DOHH2 (cell line): ENCODE results near the gene MSMB.

Experiments
- H3F3A ChIP-seq: fragments of 200-600 bp; sonication (generic), shearing (Covaris generic); 2 replicates; pipeline ENCODE4 v1.6.0; 2016; ENCODE audit warnings: antibody characterized with exemption, mild to moderate bottlenecking; ENCODE audit not compliant: control insufficient read depth, insufficient read depth
- H3K27ac ChIP-seq: fragments of 200-600 bp; sonication (generic); 2 replicates; pipeline ENCODE4 v1.5.1; 2014; ENCODE audit warnings: low read depth, mild to moderate bottlenecking, low read length, moderate library complexity
- H3K27me3 ChIP-seq: fragments of 200-600 bp; sonication (generic); 2 replicates; pipeline ENCODE4 v1.6.1; 2014; ENCODE audit warnings: mild to moderate bottlenecking, low read length, mixed read lengths; ENCODE audit not compliant: control insufficient read depth
- H3K36me3 ChIP-seq: fragments of 200-600 bp; sonication (generic); 2 replicates; pipeline ENCODE4 v1.6.1; 2014; ENCODE audit warnings: mild to moderate bottlenecking, low read length, moderate library complexity, mixed read lengths; ENCODE audit not compliant: control insufficient read depth
- H3K4me1 ChIP-seq: fragments of 200-600 bp; sonication (generic); 2 replicates; pipeline ENCODE4 v1.6.1; 2014; ENCODE audit warnings: mild to moderate bottlenecking, low read length, mixed read lengths; ENCODE audit not compliant: control insufficient read depth
- H3K4me2 ChIP-seq: fragments of 200-600 bp; sonication (generic); 2 replicates; pipeline ENCODE4 v1.6.0; 2014; ENCODE audit warnings: mild to moderate bottlenecking, low read length, moderate library complexity
- H3K4me3 ChIP-seq: fragments of 200-600 bp; sonication (generic); 2 replicates; pipeline ENCODE4 v1.5.1; 2014; ENCODE audit warnings: mild to moderate bottlenecking, low read length, mixed read lengths
- H3K79me2 ChIP-seq: fragments of 200-600 bp; sonication (generic); 2 replicates; pipeline ENCODE4 v1.6.1; 2014; ENCODE audit warnings: mild to moderate bottlenecking, low read length, mixed read lengths; ENCODE audit not compliant: control insufficient read depth
- H3K9me2 ChIP-seq: fragments of 200-600 bp; sonication (generic); replicated peaks from 2 replicates; pipeline ENCODE4 v1.6.1; 2014; ENCODE audit warnings: mild to moderate bottlenecking, low read length, mixed read lengths; ENCODE audit not compliant: control insufficient read depth
- H3K9me3 ChIP-seq: fragments of 200-600 bp; sonication (generic); 2 replicates; pipeline ENCODE4 v1.6.1; 2014; ENCODE audit warnings: antibody characterized with exemption, low read length, mixed read lengths; ENCODE audit not compliant: control insufficient read depth, insufficient read depth
- H4K20me1 ChIP-seq: fragments of 200-600 bp; sonication (generic); 2 replicates; pipeline ENCODE4 v1.6.0; 2014; ENCODE audit warnings: low read depth, mild to moderate bottlenecking, antibody characterized with exemption, low read length, moderate library complexity; ENCODE audit not compliant: control insufficient read depth, insufficient read depth
- CTCF ChIP-seq: fragments of 200-600 bp; sonication (generic); IDR thresholded peaks from one replicate; pipeline ENCODE4 v1.5.1; 2014; ENCODE audit warnings: antibody characterized with exemption, mild to moderate bottlenecking, low read depth, low read length; ENCODE audit not compliant: poor library complexity, severe bottlenecking
- EZH2phosphoT487 ChIP-seq: fragments of 200-600 bp; sonication (generic); IDR thresholded peaks from 2 replicates; pipeline ENCODE4 v1.6.1; 2017; ENCODE audit warnings: borderline replicate concordance, mild to moderate bottlenecking, antibody characterized with exemption, low read length, moderate library complexity, mixed read lengths

MSMB gene

GRCh38 chr10:46014683-46015405, 31.2 kb downstream of the MSMB start:
- Histone ChIP-seq H3F3A (peaks cover 2% of the 10 kb centered on the region; the same call in 1 of the 2 replicates), H3K4me1 (peaks cover 13% of the 10 kb centered on the region), H3K9me3 (no peaks in the 10 kb centered on the region), H4K20me1 (peaks cover 26% of the 10 kb centered on the region), H3K27ac (no peak overlapping the region), H3K4me2 (no peak overlapping the region), H3K9me2 (no peaks in the 10 kb centered on the region), H3K4me3 (no peak overlapping the region), H3K27me3 (no peaks in the 10 kb centered on the region), H3K79me2 (peaks cover 60% of the 10 kb centered on the region), H3K36me3 (peaks cover 91% of the 10 kb centered on the region)
- TF ChIP-seq CTCF, result no peak
- no peak for TF ChIP-seq EZH2phosphoT487

- H3K4me1 ChIP-seq, result peaks cover 6% of the 10 kb centered on the region
- TF ChIP-seq CTCF, result no peak
- TF ChIP-seq EZH2phosphoT487, result no peak
- peaks cover 2% of the 10 kb centered on the region; the same call in 1 of the 2 replicates for H3F3A ChIP-seq
- no peak overlapping the region for H3K4me3 ChIP-seq
- H3K79me2 ChIP-seq, result peaks cover 54% of the 10 kb centered on the region
- H3K9me2 ChIP-seq, result no peaks in the 10 kb centered on the region
- H3K36me3 ChIP-seq, result peaks cover 91% of the 10 kb centered on the region
- H3K27ac ChIP-seq, result no peak overlapping the region
- no peak overlapping the region for H3K4me2 ChIP-seq
- no peaks in the 10 kb centered on the region for H3K9me3 ChIP-seq
- no peaks in the 10 kb centered on the region for H3K27me3 ChIP-seq
- H4K20me1 ChIP-seq, result peaks cover 20% of the 10 kb centered on the region
Measured at GRCh38 chr10:46014206-46014605, 31.9 kb downstream of the MSMB start.

GRCh38 chr10:46012746-46013145, 33.3 kb downstream of the MSMB start:
- Histone ChIP-seq H3K27ac (no peak overlapping the region), H3K36me3 (peaks cover 93% of the 10 kb centered on the region), H3K4me3 (no peak overlapping the region), H4K20me1 (peaks cover 11% of the 10 kb centered on the region), H3K4me2 (no peak overlapping the region), H3K79me2 (peaks cover 39% of the 10 kb centered on the region), H3K27me3 (no peaks in the 10 kb centered on the region), H3K9me2 (no peaks in the 10 kb centered on the region), H3K4me1 (no peaks in the 10 kb centered on the region), H3F3A (peaks cover 11% of the 10 kb centered on the region), H3K9me3 (no peaks in the 10 kb centered on the region)
- TF ChIP-seq EZH2phosphoT487 (no peak), CTCF (no peak)
